Right renal pelvis (tissue), 4 donors: ENCODE results near the gene GGTLC2. TPM values are rescaled to one million over a fixed set of nuclear protein-coding genes. Genes with fewer than 3 reads are reported as not detected.
"Not testable (repeated sequence)": the region's sequence is repeated elsewhere in the genome, so short reads cannot be mapped to it uniquely, and the experiment has no call there.

Source experiments
- DNase-seq, 4 donors: peaks; one replicate each; pipeline ENCODE4 v3.0.0-alpha.2; 2013; ENCODE audit warnings: low read depth in 4 of 4, low spot score in 3 of 4, missing footprints in 1 of 4
- polyA plus RNA-seq, 4 donors: library from polyadenylated mRNA; unstranded; fragments of 120-200 nt; gene quantifications; one replicate each; pipeline ENCODE4 v1.2.1, GENCODE V29; 2013; ENCODE audit not compliant: insufficient read length in 4 of 4

Gene GGTLC2
- polyA plus RNA-seq, 4 donors: 0.18 TPM; not detected in 3

GRCh38 chr22:22666307-22667091 is 22.1 kb downstream of the GGTLC2 start:
- no peak for DNase-seq

DNA sequence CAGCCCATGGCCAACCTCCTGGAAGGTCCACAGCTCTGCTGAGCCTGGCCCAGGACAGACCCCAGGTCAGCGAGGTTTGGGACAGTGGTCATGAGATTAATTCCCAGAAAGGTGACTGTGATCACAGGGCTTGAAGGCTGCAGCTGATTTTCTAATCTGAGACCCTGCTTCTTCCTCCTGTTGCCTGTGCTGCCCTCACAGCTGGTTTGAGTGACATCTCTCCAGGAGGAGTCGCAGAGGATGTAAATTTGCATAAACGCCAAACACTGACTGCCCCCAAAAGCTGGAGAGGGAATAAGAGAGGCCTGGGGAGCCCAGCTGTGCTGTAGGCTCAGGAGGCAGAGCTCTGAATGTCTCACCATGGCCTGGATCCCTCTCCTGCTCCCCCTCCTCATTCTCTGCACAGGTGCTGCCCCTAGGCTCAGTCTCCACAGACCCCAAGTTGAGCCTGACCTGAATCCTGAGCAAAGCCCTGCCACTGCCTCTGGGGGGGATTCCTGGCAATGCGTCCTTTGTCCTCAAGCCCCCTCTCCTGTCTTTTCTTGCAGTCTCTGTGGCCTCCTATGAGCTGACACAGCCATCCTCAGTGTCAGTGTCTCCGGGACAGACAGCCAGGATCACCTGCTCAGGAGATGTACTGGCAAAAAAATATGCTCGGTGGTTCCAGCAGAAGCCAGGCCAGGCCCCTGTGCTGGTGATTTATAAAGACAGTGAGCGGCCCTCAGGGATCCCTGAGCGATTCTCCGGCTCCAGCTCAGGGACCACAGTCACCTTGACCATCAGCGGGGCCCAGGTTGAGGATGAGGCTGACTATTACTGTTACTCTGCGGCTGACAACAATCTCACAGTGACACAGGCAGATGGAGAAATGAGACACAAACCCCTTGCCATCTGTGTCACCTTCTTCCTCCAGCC is 23.8 kb downstream of the GGTLC2 start:
- no peak for DNase-seq

DNA sequence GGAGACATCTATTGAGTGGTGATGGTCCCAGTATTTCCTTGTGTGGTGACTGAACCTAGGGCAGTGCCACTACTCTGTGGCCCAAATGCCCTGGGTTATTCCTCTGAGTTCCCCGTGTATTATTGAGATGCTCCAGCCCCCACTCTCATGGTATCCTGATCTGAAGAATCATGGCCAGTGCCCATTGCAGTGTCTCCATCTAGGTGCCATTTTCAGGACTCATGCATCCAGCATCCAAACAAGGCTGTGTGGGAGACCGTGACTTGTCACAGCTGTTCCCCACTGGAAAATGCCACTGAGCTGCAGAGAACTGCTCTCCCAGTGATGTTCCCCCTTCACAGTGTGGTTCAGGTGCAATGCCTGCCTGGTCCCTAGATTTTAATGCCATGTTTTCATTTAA is 24.7 kb downstream of the GGTLC2 start:
- DNase-seq: no peak

DNA sequence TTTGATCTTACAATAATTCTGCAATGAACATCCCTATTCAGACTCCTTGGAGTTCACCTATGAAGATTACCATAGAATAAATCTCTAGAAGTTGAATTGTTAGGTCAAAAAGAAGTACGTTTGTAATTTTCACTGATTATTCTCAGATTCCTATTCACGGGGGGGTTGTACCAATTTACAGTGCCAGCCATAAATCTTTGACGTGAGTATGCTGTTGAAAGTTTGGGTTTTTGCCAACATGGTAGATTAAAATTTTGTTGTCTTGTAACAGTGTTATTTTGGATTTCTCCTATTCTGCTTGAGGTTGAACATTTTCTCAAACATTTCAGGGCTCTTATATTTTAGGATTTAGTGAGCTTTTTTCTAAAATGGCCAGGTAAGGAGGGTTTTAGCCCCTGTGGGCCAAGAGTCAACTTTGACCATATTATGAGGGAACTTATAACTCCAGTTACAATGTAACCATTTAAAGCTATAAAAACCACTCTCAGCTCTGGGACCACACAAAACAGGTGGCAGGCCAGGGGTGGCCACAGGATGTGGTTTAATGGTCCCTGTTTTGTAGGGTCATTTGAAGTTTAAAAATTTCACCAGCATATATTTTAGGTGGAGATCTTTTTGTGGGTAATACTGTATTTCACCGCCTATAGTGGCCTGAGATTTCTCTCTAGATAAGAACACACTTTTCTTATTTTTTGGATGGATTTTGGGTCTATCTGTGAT is 25.8 kb downstream of the GGTLC2 start:
- DNase-seq: no peak

GRCh38 chr22:22671506-22671905 is 27.1 kb downstream of the GGTLC2 start:
- DNase-seq: no peak

DNA sequence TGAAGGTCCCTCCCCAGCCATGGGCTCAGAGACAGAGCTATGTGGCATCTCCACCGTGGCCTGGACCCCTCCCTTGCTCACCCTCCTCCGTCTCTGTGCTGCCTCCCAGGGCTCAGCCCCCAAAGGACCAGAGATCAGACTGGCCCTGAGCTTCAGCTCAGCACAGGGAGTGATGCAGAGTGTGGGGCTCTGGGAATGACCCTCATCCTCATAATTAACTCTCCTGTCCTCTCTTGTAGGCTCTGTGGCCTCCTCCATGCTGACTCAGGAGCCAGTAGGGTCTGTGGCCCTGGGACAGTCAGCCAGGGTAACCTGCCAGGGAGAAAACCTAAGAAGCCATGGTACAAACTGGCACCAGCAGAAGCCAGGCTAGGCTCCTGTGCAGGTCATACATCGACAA is 28.7 kb downstream of the GGTLC2 start:
- DNase-seq: no peak

GRCh38 chr22:22673628-22674027 is 29.2 kb downstream of the GGTLC2 start:
- no peak for DNase-seq

- DNase-seq: no peak
Observed at GRCh38 chr22:22674467-22674866, 30.1 kb downstream of the GGTLC2 start.

DNA sequence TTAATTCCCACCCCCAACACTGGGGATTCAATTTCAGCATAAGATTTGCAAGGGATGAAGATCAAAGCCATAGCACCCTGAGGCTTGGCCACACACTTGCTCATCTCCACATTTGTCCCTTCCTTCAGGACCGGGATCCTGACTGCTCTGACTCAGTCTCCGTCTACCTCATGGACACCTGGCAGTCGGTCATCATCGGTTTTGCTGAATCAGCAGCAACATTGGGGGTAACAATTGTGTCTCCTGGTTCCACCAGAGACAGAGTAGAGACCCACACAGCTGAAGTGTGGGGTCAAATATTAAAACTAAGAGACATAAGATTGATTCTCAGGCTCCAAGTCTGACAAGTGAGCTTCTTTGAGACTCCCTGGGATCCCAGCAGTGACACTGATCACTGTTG is 34.6 kb downstream of the GGTLC2 start:
- DNase-seq: no peak

GRCh38 chr22:22680396-22680795 is 36.0 kb downstream of the GGTLC2 start:
- DNase-seq: no peak

- peak in 2 of 4 donors; percentile 12 to 49 for DNase-seq
Observed at GRCh38 chr22:22681221-22681739, 36.9 kb downstream of the GGTLC2 start.

- no peak for DNase-seq
Observed at GRCh38 chr22:22682196-22682595, 37.8 kb downstream of the GGTLC2 start.

DNA sequence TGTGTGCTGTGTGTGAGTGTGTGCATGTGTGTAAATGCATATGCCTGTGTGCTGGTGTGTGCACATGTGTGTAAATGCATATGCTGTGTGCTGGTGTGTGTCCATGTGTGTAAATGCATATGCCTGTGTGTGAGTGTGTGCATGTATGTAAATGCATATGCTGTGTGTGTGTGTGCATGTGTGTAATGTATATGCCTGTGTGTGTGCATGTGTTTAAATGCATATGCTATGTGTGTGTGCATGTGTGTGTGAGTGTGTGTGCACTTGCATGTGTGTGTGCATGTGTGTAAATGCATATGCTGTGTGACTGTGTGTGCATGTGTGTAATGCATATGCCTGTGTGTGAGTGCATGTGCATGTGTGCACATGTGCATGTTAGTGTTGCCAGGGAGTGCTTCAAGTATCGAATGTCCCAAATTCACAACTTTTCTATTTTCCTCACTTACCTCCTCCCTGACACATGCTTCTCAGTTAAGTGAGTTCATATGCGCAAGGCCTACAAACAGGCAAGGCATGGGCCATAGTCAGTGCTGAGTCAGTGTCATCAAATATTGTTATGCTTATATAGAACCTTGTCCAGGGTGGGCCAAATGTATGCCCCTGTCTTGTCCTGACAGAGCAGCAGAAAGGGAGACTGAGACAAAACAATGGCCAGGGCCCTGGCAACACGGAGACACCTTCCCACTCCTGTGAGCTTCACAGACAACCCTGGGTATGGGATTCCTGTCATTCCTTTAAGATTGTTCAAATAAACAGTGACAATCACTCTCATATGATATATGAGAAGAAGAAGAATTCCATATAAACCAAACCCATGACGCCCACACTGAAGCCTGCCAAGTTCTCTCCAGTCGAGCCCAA is 38.6 kb downstream of the GGTLC2 start:
- DNase-seq: no peak

- no peak for DNase-seq
Observed at GRCh38 chr22:22683668-22684361, 39.4 kb downstream of the GGTLC2 start.

GRCh38 chr22:22684580-22685561 is 40.5 kb downstream of the GGTLC2 start:
- DNase-seq: no peak

DNA sequence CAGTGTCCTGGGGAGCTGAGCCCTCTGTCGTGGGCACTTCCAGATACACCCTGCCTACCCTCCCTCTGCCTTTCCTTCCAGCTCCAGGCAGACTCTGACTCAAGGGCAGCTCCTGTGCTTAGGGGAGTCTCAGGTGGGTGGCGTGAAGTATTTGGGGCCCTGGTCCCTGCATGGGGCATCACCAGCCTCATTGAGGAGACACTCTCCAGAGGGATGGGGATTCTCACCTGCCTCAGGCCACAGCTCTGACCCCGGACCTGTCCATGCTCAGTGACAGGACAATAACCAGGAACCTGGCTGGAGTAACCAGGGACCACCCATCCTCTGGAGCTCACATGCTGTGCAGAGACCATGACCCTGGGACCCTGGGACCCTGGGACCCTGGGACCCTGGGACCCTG is 41.2 kb downstream of the GGTLC2 start:
- DNase-seq: no peak

DNA sequence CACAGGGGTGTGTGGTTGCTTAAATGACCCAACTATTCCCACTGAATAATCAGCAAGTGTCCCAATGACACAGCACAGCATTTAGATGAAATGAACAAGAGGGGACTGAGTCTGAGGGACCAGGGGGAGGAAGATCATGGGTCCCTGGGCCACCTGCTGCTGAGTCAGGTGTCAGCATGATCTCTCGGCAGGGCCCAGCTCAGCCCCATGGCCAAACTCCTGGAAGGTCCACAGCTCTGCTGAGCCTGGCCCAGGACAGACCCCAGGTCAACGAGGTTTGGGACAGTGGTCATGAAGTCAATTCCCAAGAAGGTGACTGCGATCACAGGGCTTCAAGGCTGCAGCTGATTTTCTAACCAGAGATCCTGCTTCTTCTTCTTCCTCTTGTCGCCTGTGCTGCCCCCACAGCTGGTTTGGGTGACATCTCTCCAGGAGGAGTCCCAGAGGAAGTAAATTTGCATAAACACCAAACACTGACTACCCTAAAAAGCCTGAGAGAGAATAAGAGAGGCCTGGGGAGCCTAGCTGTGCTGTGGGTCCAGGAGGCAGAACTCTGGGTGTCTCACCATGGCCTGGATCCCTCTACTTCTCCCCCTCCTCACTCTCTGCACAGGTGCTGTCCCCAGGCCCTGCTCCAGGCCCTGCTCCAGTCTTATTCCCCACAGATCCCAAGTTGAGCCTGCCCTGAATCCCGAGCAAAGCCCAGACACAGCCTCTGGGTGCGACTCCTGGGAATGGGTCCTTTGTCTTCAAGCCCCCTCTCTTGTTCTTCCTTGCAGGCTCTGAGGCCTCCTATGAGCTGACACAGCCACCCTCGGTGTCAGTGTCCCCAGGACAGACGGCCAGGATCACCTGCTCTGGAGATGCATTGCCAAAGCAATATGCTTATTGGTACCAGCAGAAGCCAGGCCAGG is 42.0 kb downstream of the GGTLC2 start:
- not testable (repeated sequence) for DNase-seq
